ENCODE data around the gene HCST.

HCST gene

GRCh38 chr19:35938282-35939224 is 36.2 kb downstream of the HCST start:
- Histone ChIP-seq H3K9ac (peak overlapping the region in 8 of 11 experiments; percentile 69 to 80 (median 77); a peak in 10 of 22 replicates), H4K20me1 (peaks cover 0 to 37% (median 12%) of the 10 kb centered on the region in 11 experiments; a peak in 13 of 22 replicates), H3K36me3 (peaks cover 0 to 9% (median 0%) of the 10 kb centered on the region in 11 experiments; a peak in 1 of 22 replicates), H3K9me3 (replicated peaks in 1 of 11) (no peaks in the 10 kb centered on the region), H3K27ac (no peak overlapping the region), H3K4me3 (peak overlapping the region in 6 of 10 experiments; percentile 63 to 73 (median 66); a peak in 13 of 20 replicates), H3K4me2 (peak overlapping the region; percentile 73 to 91 (median 87)), H3K4me1 (peaks cover 26 to 42% (median 34%) of the 10 kb centered on the region in 10 experiments), H3K27me3 (peaks cover 17 to 42% (median 30%) of the 10 kb centered on the region in 11 experiments; a peak in 20 of 22 replicates)
- peak in 8 of 11 experiments; percentile 19 to 62 (median 42); a peak in 6 of 22 replicates for TF ChIP-seq Cebpa-rat (IDR thresholded peaks at IDR 0.05)

GRCh38 chr19:35939307-35940077 is 37.2 kb downstream of the HCST start:
- Histone ChIP-seq H3K9me3 (replicated peaks in 1 of 11) (no peaks in the 10 kb centered on the region), H3K9ac (peak overlapping the region in 1 of 11 experiments; percentile 80; a peak in 1 of 22 replicates), H3K4me2 (peak overlapping the region in 6 of 11 experiments; percentile 76 to 91 (median 86); a peak in 5 of 22 replicates), H3K36me3 (peaks cover 0 to 9% (median 0%) of the 10 kb centered on the region in 11 experiments; a peak in 3 of 22 replicates), H3K27me3 (peaks cover 17 to 40% (median 30%) of the 10 kb centered on the region in 11 experiments; a peak in 20 of 22 replicates), H3K4me3 (no peak overlapping the region), H3K4me1 (peaks cover 26 to 42% (median 34%) of the 10 kb centered on the region in 10 experiments), H4K20me1 (peaks cover 0 to 41% (median 12%) of the 10 kb centered on the region in 11 experiments; a peak in 13 of 22 replicates), H3K27ac (no peak overlapping the region)
- TF ChIP-seq Cebpa-rat (IDR thresholded peaks at IDR 0.05): no peak

- peak overlapping the region in 1 of 11 experiments; percentile 34; a peak in 1 of 22 replicates for H3K9ac ChIP-seq
- no peak overlapping the region for H3K27ac ChIP-seq
- H3K4me1 ChIP-seq: peaks cover 25 to 40% (median 32%) of the 10 kb centered on the region in 10 experiments
- peaks cover 0 to 41% (median 12%) of the 10 kb centered on the region in 11 experiments; a peak in 13 of 22 replicates for H4K20me1 ChIP-seq
- TF ChIP-seq Cebpa-rat (IDR thresholded peaks at IDR 0.05): no peak
- H3K4me3 ChIP-seq: no peak overlapping the region
- no peaks in the 10 kb centered on the region for H3K9me3 ChIP-seq (replicated peaks in 1 of 11)
- no peak overlapping the region for H3K4me2 ChIP-seq
- peaks cover 0 to 9% (median 0%) of the 10 kb centered on the region in 11 experiments; a peak in 3 of 22 replicates for H3K36me3 ChIP-seq
- peaks cover 15 to 36% (median 27%) of the 10 kb centered on the region in 11 experiments; a peak in 20 of 22 replicates for H3K27me3 ChIP-seq
Measured at GRCh38 chr19:35940078-35940775, 37.9 kb downstream of the HCST start.

- Histone ChIP-seq H3K9ac (peak overlapping the region in 1 of 11 experiments; percentile 34; a peak in 1 of 22 replicates), H3K4me2 (no peak overlapping the region), H4K20me1 (peaks cover 0 to 41% (median 12%) of the 10 kb centered on the region in 11 experiments; a peak in 13 of 22 replicates), H3K36me3 (peaks cover 0 to 9% (median 0%) of the 10 kb centered on the region in 11 experiments; a peak in 3 of 22 replicates), H3K4me3 (no peak overlapping the region), H3K9me3 (replicated peaks in 1 of 11) (no peaks in the 10 kb centered on the region), H3K4me1 (peaks cover 19 to 34% (median 26%) of the 10 kb centered on the region in 10 experiments), H3K27me3 (peaks cover 10 to 29% (median 23%) of the 10 kb centered on the region in 11 experiments; a peak in 19 of 22 replicates), H3K27ac (no peak overlapping the region)
- no peak for TF ChIP-seq Cebpa-rat (IDR thresholded peaks at IDR 0.05)
Measured at GRCh38 chr19:35940839-35941238, 38.5 kb downstream of the HCST start.

- H3K4me1 ChIP-seq: peaks cover 13 to 34% (median 27%) of the 10 kb centered on the region in 10 experiments
- H3K36me3 ChIP-seq: peaks cover 0 to 9% (median 0%) of the 10 kb centered on the region in 11 experiments; a peak in 3 of 22 replicates
- H3K4me3 ChIP-seq: no peak overlapping the region
- H3K9me3 ChIP-seq (replicated peaks in 1 of 11): no peaks in the 10 kb centered on the region
- H3K4me2 ChIP-seq: no peak overlapping the region
- H3K27me3 ChIP-seq: peaks cover 6 to 17% (median 11%) of the 10 kb centered on the region in 11 experiments; a peak in 18 of 22 replicates
- TF ChIP-seq Cebpa-rat (IDR thresholded peaks at IDR 0.05): no peak
- no peak overlapping the region for H3K9ac ChIP-seq
- H3K27ac ChIP-seq: no peak overlapping the region
- peaks cover 0 to 36% (median 12%) of the 10 kb centered on the region in 11 experiments; a peak in 13 of 22 replicates for H4K20me1 ChIP-seq
Measured at GRCh38 chr19:35942235-35942634, 39.9 kb downstream of the HCST start.

- Histone ChIP-seq H3K27ac (no peak overlapping the region), H3K4me2 (no peak overlapping the region), H4K20me1 (peaks cover 0 to 25% (median 2%) of the 10 kb centered on the region in 11 experiments; a peak in 8 of 22 replicates), H3K9me3 (replicated peaks in 1 of 11) (no peaks in the 10 kb centered on the region), H3K4me1 (peaks cover 0 to 27% (median 14%) of the 10 kb centered on the region in 10 experiments; a peak in 18 of 20 replicates), H3K9ac (no peak overlapping the region), H3K4me3 (no peak overlapping the region), H3K36me3 (peaks cover 0 to 9% (median 0%) of the 10 kb centered on the region in 11 experiments; a peak in 3 of 22 replicates), H3K27me3 (peaks cover 0 to 3% (median 0%) of the 10 kb centered on the region in 11 experiments; a peak in 4 of 22 replicates)
- TF ChIP-seq Cebpa-rat (IDR thresholded peaks at IDR 0.05): no peak
Measured at GRCh38 chr19:35943321-35944301, 41.3 kb downstream of the HCST start.

- peaks cover 0 to 27% (median 13%) of the 10 kb centered on the region in 10 experiments; a peak in 15 of 20 replicates for H3K4me1 ChIP-seq
- no peak for TF ChIP-seq Cebpa-rat (IDR thresholded peaks at IDR 0.05)
- H3K36me3 ChIP-seq: peaks cover 0 to 9% (median 0%) of the 10 kb centered on the region in 11 experiments; a peak in 3 of 22 replicates
- no peak overlapping the region for H3K27ac ChIP-seq
- no peak overlapping the region for H3K4me3 ChIP-seq
- H3K4me2 ChIP-seq: no peak overlapping the region
- no peaks in the 10 kb centered on the region for H3K9me3 ChIP-seq (replicated peaks in 1 of 11)
- peaks cover 0 to 16% (median 0%) of the 10 kb centered on the region in 11 experiments; a peak in 8 of 22 replicates for H4K20me1 ChIP-seq
- no peaks in the 10 kb centered on the region for H3K27me3 ChIP-seq
- H3K9ac ChIP-seq: no peak overlapping the region
Measured at GRCh38 chr19:35944556-35944955, 42.2 kb downstream of the HCST start.
